HepG2 (cell line): ENCODE measurements around the gene C22orf31. TPM values are rescaled to one million over a fixed set of nuclear protein-coding genes. Genes with fewer than 3 reads are reported as not detected.

Experiments used
- ELF3 ChIP-seq: IDR thresholded peaks from 2 replicates; pipeline ENCODE4 v1.6.1; 2016; ENCODE audit warnings: missing genetic modification reagents, missing compliant biosample characterization
- KDM1A ChIP-seq: IDR thresholded peaks from 2 replicates; pipeline ENCODE4 v1.6.1; 2016; ENCODE audit warnings: missing compliant biosample characterization
- KLF11 ChIP-seq: IDR thresholded peaks from 2 replicates; pipeline ENCODE4 v1.6.1; 2016; ENCODE audit warnings: missing compliant biosample characterization
- MAX ChIP-seq: IDR thresholded peaks from 2 replicates; pipeline ENCODE4 v1.6.1; 2012; ENCODE audit warnings: inconsistent platforms
- PHF21A ChIP-seq: sonication (generic); formaldehyde crosslinking; IDR thresholded peaks from 2 replicates; pipeline ENCODE4 v1.5.0; 2020; ENCODE audit warnings: mild to moderate bottlenecking, missing genetic modification reagents
- SOX5 ChIP-seq: IDR thresholded peaks from 2 replicates; pipeline ENCODE4 v1.6.1; 2016; ENCODE audit warnings: borderline replicate concordance
- STAG1 ChIP-seq: sonication (generic); formaldehyde crosslinking; IDR thresholded peaks from 2 replicates; pipeline ENCODE4 v1.4.0; 2020; ENCODE audit warnings: missing genetic modification reagents
- TRIM24 ChIP-seq: sonication (generic); formaldehyde crosslinking; IDR thresholded peaks from 2 replicates; pipeline ENCODE4 v1.8.0; 2022; ENCODE audit warnings: mild to moderate bottlenecking, missing genetic modification reagents
- XRCC5 ChIP-seq: fragments of 200-400 bp; formaldehyde crosslinking; optimal IDR thresholded peaks from 2 replicates; pipeline ENCODE3; 2017; ENCODE audit warnings: mild to moderate bottlenecking, low read length
- ZBTB20 ChIP-seq: sonication (generic); formaldehyde crosslinking; IDR thresholded peaks from 2 replicates; pipeline ENCODE4 v1.8.1; 2023; ENCODE audit warnings: missing genetic modification reagents, low read depth, mild to moderate bottlenecking, borderline replicate concordance
- ZBTB21 ChIP-seq: sonication (generic); formaldehyde crosslinking; IDR thresholded peaks from 2 replicates; pipeline ENCODE4 v1.4.0; 2020; ENCODE audit warnings: missing genetic modification reagents
- ZNF33B ChIP-seq: sonication (generic); formaldehyde crosslinking; IDR thresholded peaks from 2 replicates; pipeline ENCODE4 v1.5.1; 2020; ENCODE audit warnings: mild to moderate bottlenecking, missing genetic modification reagents
- ZNF569 ChIP-seq: sonication (generic); formaldehyde crosslinking; IDR thresholded peaks from 2 replicates; pipeline ENCODE4 v1.5.0; 2020; ENCODE audit warnings: mild to moderate bottlenecking, missing genetic modification reagents, moderate library complexity, borderline replicate concordance
- polyA plus RNA-seq, 8 experiments: library from polyadenylated mRNA; depleted of rRNA in 3 of 8; stranded (reverse) in 7 of 8; unstranded in 1 of 8; fragments of >200 nt; fragmentation: Illumina TruSeq in 4 of 8; extraction: Trizol in 4 of 8; gene quantifications; 2 replicates each; pipeline versions ENCODE4 v1.2.1 to v1.2.3, GENCODE V29; 2011 to 2016; ENCODE audit warnings: low read depth in 4 of 8, missing spikeins in 1 of 8, mixed read lengths in 1 of 8; ENCODE audit not compliant: insufficient read depth in 1 of 8
- total RNA-seq, 5 experiments: library from RNA; depleted of rRNA; stranded (reverse); fragments of >200 nt; fragmentation: Illumina TruSeq; extraction: Trizol; gene quantifications; 2 replicates each; pipeline ENCODE4 v1.2.3, GENCODE V29; 2016; ENCODE audit warnings: low read depth in 1 of 5
- TF ChIP-seq, protein P1 (sequence below): IDR thresholded peaks from 2 replicates; pipeline ENCODE4 v1.6.1; 2016
- TF ChIP-seq, protein P2 (sequence below), 2 experiments: sonication (generic) in 1 of 2; formaldehyde crosslinking in 1 of 2; IDR thresholded peaks; 2 replicates each; pipeline versions ENCODE4 v1.4.0 to v1.6.1; 2018 to 2020; ENCODE audit warnings: missing genetic modification reagents in 2 of 2, borderline replicate concordance in 1 of 2, low read depth in 1 of 2, mild to moderate bottlenecking in 1 of 2, missing biosample characterization in 1 of 2
- TF ChIP-seq, protein P3 (sequence below): sonication (generic); formaldehyde crosslinking; IDR thresholded peaks from 2 replicates; pipeline ENCODE4 v1.4.0; 2020; ENCODE audit warnings: missing genetic modification reagents
- TF ChIP-seq, protein P4 (sequence below): sonication (generic); formaldehyde crosslinking; IDR thresholded peaks from 2 replicates; pipeline ENCODE4 v1.9.0; 2022; ENCODE audit warnings: low read depth, missing genetic modification reagents

Gene C22orf31
- total and polyA plus RNA-seq, 2 of the 13 experiments (the other 11 are each of a cell fraction or from before 2014, with no cell fraction given): not detected

GRCh38 chr22:29031227-29032011, 30.2 kb downstream of the C22orf31 start (continued):
- TF ChIP-seq ZBTB21 (CRISPR knock-in tag) (peak; percentile 87), SOX5 (CRISPR knock-in tag) (peak; percentile 25; the same call in 1 of the 2 replicates), STAG1 (peak; percentile 28; the same call in 1 of the 2 replicates), ZBTB20 (peak; percentile 70; the same call in 1 of the 2 replicates), TRIM24 (no peak), XRCC5 (peak; percentile 16), MAX (peak; percentile 80), ELF3 (CRISPR knock-in tag) (peak; percentile 50; the same call in 1 of the 2 replicates), KDM1A (no peak), PHF21A (CRISPR knock-in tag) (peak; percentile 26; the same call in 1 of the 2 replicates), ZNF569 (no peak), ZNF33B (CRISPR knock-in tag) (no peak), KLF11 (CRISPR knock-in tag) (0 out of 2 replicates have a peak, but pooled peaks have one; percentile 61)
- TF ChIP-seq, protein P1, sequence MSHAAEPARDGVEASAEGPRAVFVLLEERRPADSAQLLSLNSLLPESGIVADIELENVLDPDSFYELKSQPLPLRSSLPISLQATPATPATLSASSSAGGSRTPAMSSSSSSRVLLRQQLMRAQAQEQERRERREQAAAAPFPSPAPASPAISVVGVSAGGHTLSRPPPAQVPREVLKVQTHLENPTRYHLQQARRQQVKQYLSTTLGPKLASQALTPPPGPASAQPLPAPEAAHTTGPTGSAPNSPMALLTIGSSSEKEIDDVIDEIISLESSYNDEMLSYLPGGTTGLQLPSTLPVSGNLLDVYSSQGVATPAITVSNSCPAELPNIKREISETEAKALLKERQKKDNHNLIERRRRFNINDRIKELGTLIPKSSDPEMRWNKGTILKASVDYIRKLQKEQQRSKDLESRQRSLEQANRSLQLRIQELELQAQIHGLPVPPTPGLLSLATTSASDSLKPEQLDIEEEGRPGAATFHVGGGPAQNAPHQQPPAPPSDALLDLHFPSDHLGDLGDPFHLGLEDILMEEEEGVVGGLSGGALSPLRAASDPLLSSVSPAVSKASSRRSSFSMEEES (CRISPR knock-in tag): peak; percentile 74
- TF ChIP-seq, protein P2, sequence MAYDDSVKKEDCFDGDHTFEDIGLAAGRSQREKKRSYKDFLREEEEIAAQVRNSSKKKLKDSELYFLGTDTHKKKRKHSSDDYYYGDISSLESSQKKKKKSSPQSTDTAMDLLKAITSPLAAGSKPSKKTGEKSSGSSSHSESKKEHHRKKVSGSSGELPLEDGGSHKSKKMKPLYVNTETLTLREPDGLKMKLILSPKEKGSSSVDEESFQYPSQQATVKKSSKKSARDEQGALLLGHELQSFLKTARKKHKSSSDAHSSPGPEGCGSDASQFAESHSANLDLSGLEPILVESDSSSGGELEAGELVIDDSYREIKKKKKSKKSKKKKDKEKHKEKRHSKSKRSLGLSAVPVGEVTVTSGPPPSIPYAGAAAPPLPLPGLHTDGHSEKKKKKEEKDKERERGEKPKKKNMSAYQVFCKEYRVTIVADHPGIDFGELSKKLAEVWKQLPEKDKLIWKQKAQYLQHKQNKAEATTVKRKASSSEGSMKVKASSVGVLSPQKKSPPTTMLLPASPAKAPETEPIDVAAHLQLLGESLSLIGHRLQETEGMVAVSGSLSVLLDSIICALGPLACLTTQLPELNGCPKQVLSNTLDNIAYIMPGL (CRISPR knock-in tag; IDR thresholded peaks at IDR 0.05; ENCODE audit: borderline replicate concordance in 1 of 2, low read depth in 1 of 2): 0 out of 4 replicates have a peak, but pooled peaks of 1 of the 2 experiments have one; percentile 55
- TF ChIP-seq, protein P3, sequence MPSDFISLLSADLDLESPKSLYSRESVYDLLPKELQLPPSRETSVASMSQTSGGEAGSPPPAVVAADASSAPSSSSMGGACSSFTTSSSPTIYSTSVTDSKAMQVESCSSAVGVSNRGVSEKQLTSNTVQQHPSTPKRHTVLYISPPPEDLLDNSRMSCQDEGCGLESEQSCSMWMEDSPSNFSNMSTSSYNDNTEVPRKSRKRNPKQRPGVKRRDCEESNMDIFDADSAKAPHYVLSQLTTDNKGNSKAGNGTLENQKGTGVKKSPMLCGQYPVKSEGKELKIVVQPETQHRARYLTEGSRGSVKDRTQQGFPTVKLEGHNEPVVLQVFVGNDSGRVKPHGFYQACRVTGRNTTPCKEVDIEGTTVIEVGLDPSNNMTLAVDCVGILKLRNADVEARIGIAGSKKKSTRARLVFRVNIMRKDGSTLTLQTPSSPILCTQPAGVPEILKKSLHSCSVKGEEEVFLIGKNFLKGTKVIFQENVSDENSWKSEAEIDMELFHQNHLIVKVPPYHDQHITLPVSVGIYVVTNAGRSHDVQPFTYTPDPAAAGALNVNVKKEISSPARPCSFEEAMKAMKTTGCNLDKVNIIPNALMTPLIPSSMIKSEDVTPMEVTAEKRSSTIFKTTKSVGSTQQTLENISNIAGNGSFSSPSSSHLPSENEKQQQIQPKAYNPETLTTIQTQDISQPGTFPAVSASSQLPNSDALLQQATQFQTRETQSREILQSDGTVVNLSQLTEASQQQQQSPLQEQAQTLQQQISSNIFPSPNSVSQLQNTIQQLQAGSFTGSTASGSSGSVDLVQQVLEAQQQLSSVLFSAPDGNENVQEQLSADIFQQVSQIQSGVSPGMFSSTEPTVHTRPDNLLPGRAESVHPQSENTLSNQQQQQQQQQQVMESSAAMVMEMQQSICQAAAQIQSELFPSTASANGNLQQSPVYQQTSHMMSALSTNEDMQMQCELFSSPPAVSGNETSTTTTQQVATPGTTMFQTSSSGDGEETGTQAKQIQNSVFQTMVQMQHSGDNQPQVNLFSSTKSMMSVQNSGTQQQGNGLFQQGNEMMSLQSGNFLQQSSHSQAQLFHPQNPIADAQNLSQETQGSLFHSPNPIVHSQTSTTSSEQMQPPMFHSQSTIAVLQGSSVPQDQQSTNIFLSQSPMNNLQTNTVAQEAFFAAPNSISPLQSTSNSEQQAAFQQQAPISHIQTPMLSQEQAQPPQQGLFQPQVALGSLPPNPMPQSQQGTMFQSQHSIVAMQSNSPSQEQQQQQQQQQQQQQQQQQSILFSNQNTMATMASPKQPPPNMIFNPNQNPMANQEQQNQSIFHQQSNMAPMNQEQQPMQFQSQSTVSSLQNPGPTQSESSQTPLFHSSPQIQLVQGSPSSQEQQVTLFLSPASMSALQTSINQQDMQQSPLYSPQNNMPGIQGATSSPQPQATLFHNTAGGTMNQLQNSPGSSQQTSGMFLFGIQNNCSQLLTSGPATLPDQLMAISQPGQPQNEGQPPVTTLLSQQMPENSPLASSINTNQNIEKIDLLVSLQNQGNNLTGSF (CRISPR knock-in tag): no peak
- TF ChIP-seq, protein P4, sequence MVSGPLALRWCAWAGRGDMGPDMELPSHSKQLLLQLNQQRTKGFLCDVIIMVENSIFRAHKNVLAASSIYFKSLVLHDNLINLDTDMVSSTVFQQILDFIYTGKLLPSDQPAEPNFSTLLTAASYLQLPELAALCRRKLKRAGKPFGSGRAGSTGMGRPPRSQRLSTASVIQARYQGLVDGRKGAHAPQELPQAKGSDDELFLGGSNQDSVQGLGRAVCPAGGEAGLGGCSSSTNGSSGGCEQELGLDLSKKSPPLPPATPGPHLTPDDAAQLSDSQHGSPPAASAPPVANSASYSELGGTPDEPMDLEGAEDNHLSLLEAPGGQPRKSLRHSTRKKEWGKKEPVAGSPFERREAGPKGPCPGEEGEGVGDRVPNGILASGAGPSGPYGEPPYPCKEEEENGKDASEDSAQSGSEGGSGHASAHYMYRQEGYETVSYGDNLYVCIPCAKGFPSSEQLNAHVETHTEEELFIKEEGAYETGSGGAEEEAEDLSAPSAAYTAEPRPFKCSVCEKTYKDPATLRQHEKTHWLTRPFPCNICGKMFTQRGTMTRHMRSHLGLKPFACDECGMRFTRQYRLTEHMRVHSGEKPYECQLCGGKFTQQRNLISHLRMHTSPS (CRISPR knock-in tag): 0 out of 2 replicates have a peak, but pooled peaks have one; percentile 5
